Activated CD4-positive, alpha-beta T cell treated with anti-CD3 and anti-CD28 coated beads, Interleukin-2, amount 50 U/mL, for 4 hours (primary cell): ENCODE results near the gene CD7.
A peak's percentile ranks its signal among the peaks of the same experiment; 100 is the strongest.

Experiments used
- DNase-seq, 2 experiments: peaks; one replicate each; pipeline ENCODE4 v3.0.0-alpha.2; 2020

The CD7 gene

DNA sequence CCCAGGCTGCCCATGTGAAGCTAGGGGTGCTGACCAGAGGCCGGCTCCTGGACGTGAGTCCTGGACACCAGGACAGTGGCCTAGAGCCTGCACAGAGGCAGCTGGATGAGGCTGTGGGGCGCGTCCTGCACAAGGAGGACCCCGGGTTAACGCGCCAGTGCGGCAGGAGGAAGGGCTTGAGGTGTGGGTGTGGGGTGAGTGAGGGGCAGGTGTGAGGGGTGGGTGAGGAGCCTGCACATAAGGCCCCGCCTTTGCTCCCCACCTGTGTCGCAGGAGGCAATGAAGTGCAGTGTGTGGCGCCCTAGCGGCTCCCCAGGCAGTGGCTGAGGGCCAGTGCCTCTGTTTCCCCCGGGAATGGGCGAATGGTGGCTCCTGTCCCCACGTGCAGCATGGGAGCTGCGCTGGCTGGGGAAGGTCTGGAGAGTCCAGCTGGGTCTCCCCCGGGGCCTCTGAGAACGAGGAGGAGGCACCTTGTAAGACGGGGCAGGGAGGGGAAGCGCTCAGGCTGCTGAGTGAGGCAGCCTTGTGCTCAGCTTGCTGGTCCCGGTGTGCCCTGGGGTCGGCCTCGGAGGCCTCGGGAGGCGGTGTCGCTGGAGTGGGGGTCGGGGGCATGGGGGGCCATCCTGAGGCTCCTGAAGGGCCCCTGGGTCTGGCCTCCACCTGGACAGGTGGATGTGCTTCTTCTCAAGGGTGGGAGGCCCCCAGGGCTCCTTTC lies 3.2 kb downstream of the CD7 start:
- no peak for DNase-seq

DNA sequence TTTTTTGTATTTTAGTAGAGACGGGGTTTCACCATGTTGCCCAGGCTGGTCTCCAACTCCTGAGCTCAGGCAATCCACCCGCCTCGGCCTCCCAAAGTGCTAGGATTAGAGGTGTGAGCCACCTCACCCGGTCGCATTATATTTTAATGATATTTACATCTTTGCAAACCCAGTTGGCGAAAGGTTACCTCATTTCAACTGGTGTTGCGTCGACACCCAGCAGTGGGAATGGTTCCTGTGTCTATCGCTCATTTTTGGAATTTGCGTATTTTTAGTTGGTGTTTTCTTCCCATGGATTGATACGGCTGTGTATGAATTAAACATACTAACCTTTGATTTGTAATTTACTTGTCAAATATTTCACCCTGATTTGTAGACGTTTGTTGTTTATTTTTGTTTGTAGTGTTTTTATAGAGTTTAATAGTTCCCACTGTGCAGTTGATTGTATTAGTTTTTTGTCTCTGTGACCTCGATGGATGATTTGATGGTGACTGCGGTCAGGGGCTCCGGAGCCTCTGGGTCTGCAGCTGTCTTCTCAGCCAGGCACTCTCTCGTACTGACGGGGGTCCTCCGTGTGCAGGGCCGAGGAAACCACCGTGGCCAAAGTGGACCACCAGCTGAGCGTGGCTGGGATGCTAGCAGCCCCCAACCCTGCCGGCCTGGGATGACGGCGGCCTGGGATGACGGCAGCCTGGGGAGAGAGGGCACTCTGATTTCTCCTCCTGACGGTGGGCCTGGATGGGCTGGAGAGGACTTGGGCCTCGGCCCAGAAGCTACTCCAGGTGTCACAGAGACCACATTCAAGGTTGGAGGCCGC lies 4.0 kb downstream of the CD7 start:
- DNase-seq, result no peak

DNA sequence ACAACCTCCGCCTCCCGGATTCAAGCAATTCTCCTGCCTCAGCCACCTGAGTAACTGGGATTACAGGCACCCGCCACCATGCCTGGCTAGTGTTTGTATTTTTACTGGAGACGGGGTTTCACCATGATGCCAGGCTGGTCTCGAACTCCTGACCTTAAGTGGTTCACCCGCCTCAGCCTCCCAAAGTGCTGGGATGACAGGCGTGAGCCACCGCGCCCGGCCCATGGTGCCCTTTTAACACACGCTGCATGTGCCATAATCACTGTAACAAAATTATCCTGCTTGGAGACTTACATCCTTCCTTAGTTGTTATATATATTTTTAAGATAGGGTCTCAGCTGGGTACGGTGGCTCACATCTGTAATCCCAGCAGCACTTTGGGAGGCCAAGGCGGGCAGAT lies 5.4 kb downstream of the CD7 start:
- no peak for DNase-seq

DNA sequence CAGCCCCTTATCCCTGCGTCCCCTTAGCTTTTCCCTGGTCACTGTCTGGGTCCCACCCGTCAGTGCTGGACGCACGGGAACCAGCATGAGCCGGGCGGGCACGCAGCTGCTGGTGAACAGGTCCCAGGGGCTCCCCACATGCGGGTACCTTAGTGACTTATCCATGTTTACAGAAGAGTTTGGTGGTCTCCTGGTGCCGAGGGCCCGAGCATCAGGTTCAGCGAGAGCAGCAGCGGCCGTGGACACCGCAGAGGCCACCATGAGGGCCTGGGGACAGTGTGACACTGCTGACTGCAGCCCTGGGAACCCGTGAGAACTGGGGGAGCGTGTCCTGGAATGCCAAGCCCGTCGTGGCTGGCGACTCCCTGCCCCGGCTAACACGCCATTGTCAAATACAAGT lies 6.5 kb downstream of the CD7 start:
- no peak for DNase-seq

DNA sequence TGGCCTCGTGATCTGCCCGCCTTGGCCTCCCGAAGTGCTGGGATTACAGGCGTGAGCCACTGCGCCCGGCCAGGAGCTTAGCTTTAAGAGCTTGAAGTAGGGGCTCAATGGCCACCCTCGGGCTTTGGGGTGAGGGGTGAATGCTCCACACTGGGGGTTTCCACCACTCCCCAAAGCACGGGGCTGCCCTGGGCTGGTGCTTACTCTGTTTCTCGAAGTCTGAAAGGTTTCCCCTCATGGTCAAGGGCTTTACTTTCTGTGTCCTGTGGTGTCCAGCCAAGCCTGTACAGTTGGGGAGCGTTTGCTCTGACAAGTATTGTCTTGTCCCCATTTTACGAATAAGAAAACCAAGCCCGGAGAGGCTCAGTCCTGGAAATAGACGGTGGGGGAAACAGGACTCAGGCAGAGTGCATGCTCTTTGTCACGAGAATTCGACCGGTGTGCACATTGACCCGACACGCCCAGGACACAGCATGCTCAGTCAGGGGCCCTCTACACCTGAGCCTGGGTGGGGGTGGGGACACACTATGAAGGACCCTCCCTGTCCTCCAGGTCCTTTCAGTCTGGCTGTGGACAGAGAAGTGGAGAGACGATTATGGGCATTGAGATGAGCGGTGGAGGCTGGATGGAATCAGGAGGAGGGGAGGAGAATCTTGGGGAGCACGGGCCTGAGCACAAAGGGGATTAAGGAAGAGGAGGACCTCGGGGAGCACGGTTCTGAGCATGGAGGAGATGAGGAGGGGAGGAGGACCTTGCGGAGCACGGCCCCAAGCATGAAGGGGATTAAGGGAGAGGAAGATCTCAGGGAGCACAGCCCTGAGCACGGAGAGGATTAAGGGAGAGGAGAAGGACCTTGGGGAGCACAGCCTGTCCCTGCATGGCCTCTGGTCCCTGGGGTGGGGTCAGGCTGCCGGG lies 7.5 kb downstream of the CD7 start:
- DNase-seq, result no peak

DNA sequence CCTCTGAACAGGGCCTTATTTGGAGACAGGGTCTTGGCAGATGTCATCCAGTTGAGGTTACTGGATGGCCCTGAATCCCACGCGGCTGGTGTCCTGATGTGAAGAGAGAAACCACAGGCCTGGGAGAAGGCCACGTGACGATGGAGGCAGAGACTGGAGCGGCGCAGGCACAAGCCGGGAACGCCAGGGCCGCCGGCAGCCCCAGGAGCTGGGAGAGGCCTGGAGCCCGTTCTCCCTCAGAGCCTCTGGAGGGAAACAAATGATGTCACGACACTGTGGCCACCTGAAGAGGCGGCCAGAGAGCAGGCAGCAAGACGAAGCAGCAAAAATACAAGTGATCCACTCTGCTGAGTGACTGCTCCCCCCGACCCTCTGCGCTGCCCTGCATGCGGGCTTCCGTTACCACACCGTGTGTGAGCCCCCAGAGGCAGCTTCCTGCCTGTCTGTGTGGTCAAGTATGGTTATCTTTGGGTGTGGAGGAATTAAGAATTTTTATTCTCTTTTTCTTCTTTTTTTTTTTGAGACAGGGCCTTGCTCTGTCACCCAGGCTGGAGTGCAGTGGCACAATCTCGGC lies 11.6 kb downstream of the CD7 start:
- no peak for DNase-seq

DNA sequence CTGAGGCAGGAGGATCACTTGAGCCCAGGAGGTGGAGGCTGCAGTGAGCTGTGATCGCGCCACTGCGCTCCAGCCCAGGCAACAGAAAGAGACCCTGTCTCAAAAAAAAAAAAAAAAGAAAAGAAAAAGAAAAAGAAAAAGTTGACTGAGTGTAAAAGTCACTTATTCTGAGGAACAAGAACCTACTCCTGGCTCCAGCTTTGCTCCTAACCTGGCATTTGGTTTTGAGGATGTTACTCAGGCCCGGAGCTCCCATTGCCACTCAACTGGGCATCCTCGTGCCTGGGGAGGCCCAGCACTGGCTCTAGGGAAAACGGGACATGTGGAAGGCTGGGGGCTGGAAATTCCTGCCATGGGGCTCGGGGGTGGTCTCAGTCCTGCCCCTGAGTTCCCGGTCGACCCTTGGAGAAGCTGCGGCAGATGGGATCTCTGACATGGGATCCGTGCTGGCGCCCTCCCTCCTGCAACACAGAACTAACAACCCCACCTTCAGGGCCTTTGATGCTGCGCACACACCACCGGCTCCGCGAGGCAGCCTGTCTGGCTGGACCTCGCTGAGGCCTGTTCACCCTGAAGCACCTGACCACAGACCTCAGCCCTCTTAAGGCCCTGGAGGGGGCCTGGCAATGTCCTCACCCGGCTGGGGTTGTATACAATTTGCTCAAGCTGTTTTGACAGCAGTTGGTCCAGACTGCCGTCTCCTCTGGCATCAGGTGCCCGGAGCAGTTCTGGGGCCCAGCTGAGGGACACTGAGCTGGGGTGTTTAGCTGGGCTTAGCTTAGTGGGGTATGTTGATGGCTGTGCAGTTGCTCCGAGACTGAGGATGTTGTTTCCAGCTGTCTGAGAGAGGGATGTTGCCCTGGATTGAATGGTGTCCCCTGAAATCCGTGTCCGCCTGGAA lies 12.3 kb downstream of the CD7 start:
- no peak for DNase-seq

DNA sequence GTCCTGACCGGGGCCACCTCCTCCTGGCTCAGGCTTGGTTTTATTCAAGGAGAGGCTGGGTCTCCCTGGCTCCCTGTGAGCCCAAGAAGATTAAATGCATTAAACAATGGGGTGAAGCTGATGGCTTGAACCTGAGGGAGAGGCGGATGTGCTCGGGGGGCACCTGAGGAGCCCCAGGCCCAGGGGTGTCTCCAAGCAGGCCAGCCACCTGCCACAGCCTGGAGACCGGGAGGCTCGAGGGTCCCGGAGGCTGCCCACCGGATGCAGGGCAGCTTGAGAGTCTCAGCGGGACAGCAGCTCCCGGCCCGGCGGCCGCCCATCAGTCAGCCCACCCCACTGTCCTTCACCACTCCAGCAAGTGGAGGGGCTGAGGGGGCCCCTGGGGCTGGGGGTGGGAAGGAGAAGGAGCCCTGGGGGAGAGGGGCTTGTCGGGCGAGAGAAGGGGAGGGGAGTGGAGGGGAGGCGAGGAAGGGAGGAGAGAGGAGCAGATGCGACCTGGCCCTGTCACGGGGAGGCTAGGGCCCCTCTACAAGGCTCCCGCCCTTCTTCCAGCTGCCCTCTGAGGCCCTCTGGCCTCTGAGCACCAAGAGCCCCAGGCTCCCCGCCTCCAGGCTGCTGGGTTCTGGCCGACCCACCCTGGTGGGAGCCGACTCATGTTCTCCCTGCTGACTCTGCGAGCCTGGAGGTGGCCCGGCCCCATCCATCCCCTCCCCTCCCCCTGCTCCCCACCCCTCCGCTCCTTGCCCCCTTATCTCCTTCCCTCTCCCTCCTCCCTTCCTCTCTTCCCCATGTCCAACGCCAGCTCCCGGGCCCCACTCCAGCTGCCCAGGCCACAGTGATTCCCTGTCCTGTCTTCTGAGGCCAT lies 13.2 kb downstream of the CD7 start:
- no peak for DNase-seq

DNA sequence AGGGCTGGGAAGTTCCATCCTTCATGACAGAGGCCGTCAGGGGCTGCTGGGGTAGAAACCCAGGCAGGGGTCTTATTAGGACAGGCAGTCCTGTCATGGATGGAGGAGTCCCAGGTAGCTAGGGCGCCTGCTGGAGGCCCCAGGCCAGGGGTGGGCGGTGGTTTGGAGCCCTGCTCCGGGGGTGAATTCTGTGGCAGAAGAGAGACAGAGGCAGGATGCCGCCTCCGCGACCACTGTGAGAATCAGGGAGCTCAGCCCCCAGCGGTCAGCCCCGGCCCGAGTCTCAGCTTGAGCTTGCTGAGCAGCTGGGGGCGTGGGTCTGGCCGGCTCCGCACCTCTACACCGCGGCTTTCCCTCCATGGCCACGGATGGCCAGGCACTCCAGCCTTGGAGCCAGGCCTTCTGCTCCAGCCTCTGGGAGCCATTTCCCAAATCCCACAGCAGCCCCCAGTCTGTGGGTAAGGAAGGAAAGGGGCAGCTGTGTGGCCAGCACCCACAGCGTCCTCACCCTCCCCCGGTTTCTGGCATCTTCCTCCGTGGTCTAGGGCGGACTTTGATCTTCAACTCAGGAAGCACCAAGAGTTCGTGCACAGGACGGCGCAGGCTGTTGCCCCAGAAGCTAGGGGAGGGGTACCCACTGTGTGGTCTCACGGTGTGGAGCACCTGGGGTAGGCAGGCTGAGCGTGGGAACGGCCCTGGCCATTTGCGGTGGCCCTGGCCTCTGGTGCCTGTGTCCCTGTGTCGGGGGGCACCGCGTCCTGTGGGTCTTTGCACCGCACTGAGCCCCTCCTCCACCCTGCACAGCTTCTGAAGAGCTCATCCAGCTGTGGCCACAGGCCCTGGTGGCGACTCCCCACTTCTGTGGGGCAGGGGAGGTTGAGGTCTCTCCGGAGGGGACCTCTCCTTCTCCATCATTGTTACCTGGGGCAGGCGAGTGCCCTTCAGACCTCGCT lies 14.1 kb downstream of the CD7 start:
- DNase-seq, result no peak

DNA sequence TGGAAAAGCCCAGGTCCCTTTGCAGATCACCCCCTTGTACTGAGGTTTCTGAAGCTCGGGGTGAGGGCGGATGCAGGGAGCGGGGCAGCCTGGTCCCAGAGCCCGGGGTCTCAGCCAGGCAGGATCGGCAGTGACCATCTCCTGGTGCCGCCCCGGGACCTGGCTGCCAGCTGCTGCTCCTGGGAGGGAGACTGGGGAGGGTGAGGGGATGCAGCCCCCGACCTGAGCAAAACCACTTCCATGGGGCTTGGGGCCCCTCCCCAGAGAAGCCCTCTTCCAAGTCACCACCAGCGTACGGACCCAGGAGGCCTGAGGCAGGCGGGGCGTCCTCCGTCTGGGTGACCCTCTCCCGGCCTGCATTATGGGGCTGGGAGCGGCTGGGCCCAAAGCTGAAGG lies 14.8 kb downstream of the CD7 start:
- DNase-seq, result no peak

DNA sequence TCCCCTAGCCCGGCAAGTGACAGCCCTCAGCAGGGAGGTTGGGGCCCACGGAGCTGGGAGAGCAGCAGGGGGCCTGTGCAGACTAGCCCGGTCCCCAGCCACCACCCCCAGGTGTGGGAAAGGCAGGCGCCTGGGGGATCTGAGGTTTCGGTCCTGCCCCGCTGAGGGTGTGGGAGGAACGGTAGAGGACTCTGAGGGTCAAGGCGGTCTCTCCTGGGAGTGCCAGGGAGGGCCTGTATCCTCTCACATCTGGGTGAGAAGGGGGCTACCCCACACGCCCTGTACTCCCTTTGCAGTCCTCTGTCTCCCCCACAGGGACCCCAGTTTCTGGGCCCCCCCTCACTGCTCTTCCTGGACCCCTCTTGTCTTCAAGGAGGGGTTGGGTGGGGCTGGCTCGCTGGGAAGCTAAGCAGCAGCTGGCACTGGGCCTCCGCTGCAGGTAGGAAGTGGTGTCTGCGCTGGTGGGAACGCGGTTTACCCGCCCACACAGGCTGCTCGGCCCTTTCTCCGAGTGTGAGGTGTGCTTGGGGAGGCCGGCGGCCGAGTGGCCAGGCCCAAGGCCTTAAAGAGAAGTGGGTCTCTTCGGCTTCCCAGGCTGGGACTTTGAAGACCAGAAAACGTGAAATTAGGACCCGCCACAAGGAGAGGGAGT lies 15.4 kb downstream of the CD7 start:
- peak in 1 of 2 experiments; percentile 50 for DNase-seq

DNA sequence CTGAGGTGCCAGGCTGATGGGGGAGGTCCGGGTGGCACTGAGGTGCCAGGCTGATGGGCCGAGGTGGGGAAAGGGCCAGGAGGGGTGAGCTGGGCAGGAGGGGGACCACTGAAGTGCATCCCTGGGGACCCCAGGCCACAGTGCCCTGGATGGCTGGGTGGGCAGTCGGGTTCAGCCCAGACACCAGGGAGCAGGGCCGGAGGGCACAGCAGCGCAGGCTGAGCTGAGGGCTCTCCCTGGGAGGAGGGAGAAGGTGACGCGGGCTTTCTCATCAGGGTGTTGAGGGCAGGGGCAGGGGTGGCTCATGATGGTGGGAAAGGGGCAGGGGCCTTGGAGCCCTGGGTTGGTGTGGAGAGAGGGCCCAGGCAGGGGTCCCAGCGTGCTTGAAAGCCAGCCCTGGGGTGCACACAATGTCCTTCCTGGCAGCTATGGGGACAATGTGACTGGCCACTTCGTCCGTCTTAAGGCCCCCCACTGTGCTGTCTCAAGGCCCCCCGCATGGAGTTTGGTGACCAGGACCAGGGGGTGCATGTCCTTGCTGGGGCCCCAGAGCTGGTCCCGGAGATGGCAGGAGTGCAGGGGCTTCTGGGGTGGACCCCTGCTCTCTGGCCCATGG lies 16.0 kb downstream of the CD7 start:
- DNase-seq, result no peak

DNA sequence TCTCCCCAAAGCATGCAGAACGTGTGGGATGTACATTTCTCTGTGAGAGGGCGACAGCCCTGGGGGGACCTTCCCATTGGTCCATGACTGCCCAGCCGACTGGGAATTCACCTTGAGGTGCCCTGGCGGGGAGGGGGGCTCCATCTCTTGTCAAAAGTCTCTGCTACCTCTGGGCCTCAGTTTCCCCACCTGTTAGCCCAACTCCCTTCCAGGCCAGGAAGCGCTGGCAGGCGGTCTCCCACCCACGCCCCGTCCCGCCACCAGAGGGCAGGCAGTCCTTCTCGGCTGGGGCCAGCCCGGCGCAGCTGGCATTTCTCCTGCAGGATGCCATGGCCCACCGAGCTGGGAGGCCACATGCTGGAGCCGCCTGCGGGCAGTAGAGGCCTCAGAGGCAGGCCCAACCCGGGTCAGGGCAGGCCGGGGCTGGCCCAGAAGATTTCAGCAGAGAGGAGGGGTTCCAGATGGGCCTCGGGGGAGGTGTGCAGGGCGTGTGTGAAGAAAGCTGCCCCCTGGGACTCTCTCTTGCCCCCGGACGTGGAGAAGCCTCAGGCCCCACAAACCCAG lies 16.6 kb downstream of the CD7 start:
- peak; percentile 52 to 64 for DNase-seq

DNA sequence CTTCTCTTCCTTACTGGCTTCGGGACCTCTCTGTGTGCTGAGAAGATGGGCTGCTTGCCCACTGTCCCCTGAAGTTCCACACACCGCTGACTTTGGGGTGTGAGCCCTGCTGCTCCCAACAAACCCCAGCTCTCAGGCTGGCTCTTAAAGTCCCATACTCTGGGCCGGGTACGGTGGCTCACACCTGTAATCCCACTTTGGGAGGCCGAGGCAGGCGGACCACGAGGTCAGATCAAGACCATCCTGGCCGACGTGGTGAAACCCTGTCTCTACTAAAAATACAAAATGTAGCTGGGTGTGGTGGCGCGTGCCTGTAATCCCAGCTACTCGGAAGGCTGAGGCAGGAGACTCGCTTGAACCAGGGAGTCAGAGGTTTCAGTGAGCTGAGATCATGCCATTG lies 17.2 kb downstream of the CD7 start:
- no peak for DNase-seq

DNA sequence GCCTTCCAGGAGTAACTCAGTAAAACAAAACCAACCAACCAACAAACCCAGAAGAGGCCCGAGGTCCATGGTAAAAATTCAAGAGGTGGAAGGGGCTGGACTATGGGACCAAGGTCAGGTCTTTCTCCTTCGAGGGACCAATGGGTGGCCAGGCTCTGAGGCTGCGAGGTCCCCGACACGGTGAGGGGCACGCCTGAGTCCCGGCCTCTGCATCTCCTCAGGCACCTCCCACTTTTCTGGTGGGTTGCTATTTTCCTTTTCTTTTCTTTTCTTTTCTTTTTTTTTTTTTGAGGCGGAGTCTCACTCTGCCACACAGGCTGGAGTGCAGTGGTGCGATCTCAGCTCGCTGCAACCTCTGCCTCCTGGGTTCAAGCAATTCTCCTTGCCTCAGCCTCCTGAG lies 18.0 kb downstream of the CD7 start:
- DNase-seq, result no peak

DNA sequence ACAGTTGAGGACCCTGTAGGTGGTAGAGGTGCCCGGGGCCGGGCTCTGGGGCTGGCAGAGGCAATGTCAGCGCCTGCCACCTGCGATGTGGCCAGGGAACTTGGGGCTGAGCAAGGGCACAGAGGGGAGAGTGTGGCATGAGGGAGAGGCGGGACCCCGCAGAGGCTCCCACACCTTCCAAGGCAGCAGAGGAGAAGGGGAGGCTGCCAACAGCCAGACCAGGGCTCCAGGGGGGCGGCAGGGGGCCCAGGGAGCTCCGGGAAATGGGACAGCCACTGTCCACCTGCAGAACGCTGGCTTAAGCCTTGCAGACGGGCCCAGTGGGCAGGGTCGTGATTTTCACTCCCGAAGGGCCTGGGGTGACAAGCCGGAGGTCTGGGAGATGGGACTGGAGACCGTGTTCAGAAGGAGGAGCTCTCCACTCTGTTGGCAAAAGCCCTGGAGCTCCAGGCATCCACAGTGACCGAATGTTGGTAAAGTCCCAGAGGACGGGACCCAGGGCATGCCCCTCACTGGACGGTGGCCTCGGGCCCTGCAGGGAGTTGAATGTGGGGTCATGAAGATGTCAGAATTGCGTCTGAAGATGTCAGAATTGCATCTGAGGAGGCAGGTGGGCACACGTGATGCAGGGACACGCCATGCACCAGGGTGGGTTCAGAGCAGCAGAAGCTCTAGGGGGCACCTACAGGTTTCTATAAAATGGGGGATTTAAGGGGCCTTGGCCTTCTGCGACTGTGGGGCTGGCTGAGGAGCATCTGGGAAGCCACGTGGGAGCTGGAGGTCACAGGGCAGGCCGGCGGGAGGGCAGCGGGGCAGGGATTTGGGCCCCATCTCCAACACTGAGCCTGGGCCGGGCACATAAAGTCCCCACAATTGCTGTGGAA lies 18.6 kb downstream of the CD7 start:
- DNase-seq, result no peak
